Peyer's patch (tissue), 4 donors: ENCODE data around the gene SBF1.

Experiments used
- CTCF ChIP-seq, 6 experiments: fragments of 450-650 bp in 4 of 6; fragments of 200-600 bp in 2 of 6; sonication (generic) in 1 of 6; IDR thresholded peaks; one replicate each; pipeline ENCODE4 v1.5.1; 2017 to 2019; ENCODE audit warnings: antibody characterized with exemption in 6 of 6, mild to moderate bottlenecking in 3 of 6, moderate library complexity in 1 of 6
- POLR2A ChIP-seq, 2 donors: fragments of 450-650 bp; IDR thresholded peaks; one replicate each; pipeline ENCODE4 v1.5.1; 2017; ENCODE audit warnings: antibody characterized with exemption in 2 of 2, mild to moderate bottlenecking in 2 of 2, moderate library complexity in 2 of 2

GRCh38 chr22:50498322-50498890, 23.6 kb upstream of the SBF1 start:
- peak; percentile 45 to 80 (median 66) for TF ChIP-seq CTCF (IDR thresholded peaks at IDR 0.05)
- no peak for TF ChIP-seq POLR2A (IDR thresholded peaks at IDR 0.05)
